ENCODE data around the gene ZNF662.

- TF ChIP-seq CTCF (conservative IDR thresholded peaks at IDR 0.05 in 1 of 2, IDR thresholded peaks at IDR 0.05 in 1 of 2; ENCODE audit: low read depth in 1 of 2, low read length in 2 of 2) (no peak), EZH2 (IDR thresholded peaks at IDR 0.05; ENCODE audit: low read length, missing control alignments) (no peak)
These were observed 37.1 kb upstream of the ZNF662 start for GRCh38 chr3:42868841-42869240.

All from fibroblast of lung (primary cell).